NCI-H2227 treated with DMSO at 0.1 percent for 48 hours (cell line): Measurements from ENCODE around the gene TECPR1.
A peak's percentile ranks its signal among the peaks of the same experiment; 100 is the strongest.

ENCODE experiments used
- DNase-seq: peaks from one replicate; lab custom pipeline; 2025; lab: John Stamatoyannopoulos, UW

The TECPR1 gene

DNA sequence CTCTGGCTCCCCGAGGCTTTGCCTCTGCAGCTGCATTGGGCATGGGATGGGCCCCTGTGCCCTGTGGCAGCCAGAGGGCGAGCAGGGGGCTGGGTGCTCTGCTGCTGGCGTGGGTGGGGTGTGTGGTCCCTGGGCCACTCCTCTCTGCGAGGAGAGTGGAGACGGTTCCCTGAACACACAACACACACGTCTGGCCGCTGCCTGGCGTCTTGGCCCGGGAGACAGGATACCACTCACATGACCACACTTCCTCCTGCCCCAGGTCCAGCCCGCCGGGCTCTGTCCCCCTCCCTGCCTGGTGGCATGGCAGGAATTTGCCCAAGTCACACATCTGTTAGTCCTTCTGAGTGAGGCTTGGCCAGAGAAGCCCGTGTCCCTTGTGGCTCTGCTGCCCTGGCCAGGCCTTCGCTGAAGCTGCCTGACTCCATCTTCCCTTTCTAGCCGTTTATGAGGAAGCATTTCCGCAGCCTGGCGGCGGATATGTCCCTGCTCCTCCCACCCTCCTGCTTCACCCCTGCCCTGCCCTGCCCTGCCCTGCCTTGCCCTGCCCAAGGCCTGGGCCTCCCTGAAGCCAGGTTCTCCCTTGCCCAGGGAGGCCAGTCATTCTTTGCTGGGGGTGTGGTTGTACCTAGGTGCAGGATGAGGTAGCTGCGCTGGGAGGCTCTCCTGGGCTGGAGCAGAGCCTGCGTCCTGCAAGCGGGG, 32.5 kb upstream of the TECPR1 start:
- DNase-seq = no peak

DNA sequence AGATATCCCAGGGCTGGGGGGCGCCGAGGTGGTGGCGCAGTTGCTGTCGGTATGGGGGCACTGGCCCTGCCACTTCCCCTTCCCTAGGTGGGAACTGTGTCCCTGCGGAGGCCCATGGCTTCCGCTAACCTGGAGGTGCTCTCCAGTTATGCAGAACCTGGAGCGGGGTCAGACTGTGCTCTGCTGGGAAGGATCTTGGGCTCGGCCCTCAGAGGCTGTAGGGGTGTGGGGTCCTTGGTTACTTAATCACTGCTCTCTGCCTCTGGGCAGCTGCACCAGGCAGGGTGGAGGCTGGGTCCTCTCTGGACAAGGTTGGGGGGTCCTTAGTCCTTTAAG, 31.8 kb upstream of the TECPR1 start:
- no peak for DNase-seq

DNA sequence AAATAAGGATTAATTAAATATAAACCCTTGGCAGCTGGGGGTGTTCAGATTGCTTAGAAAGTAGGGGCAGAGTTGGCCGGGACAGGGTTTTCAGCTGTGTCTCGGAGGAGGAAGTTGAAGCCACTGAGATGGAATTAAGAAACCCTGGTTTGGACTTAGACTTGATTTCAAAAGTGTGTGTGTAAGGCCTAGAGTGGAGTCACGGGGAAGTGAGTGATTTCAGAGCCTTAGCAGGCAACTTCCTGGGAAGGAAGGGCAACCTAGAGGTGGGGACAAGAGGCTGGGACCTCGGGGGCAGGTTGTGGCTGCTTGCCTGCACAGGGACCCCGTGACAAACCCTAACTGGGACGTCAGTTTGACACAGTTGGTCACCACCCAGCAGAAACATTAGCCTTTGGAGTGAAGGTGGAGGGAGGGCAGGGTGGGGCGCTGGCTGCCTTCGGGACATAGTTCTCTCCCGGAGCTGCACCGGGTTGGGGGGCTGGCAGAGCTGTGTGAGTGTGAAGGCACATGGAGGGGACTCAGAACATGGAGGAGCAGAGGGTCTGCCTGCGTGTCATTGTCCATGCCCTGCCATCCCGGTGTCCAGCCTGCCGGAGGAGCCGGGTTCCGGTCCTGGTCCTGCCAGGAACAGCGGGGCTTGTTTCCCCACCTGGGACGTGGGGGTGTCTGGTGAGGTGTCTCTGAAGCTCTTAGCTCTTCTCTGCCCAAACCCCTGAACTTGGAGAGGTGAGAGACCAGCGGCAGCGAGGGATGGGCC, 31.3 kb upstream of the TECPR1 start:
- no peak for DNase-seq

DNA sequence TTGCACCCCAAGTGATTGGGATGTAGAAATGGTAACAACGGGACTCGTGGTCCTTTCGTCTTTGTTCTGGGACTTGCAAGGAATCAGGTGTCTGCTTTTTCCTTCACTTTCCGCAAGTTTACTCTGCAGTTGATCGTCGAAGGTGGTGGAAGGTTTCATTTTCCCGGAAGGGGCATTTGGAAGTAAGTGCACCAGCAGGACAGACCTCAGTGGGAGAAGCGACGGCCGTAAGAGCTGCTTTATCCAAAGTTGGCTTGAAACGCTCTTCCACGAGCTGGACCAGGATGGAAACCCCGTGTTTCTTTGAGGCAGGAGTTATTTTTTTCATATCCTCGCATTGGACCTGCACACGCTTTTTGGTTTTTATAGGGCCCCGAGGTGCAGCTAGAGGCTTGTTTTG, 30.7 kb upstream of the TECPR1 start:
- no peak for DNase-seq

DNA sequence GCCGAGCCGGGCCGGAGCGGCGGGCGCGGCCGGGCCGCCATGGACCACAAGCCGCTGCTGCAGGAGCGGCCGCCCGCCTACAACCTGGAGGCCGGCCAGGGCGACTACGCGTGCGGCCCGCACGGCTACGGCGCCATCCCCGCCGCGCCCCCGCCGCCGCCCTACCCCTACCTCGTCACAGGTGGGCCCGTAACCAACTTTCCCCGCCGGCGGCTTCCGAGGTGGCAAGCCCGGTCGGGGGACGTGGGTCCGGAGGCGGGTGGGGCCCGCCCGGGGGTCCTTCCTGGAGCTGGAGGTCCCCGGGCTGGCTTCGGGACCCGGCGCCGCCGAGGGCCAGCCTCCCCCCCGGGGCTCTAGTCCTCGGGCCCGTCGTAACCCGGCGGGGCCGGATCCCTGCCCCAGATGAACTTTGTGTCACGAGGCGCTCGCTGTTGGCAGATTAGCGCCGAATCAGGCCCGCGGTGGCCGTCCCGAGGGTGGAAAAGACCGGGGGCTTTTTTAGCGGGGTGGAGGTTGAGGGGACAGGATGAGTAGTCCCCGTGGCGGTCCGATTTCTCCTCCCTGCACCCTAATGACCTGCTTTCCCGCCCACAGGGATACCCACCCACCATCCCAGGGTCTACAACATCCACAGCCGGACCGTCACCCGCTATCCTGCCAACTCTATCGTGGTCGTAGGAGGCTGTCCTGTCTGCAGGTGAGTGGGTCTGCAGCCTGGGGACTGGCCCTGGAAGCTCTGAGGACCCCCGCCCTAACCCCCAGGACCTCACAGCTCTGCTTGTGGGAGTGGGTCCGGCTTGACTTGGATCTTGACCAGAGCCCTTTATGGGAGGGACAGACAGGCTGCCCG, 29.9 kb upstream of the TECPR1 start:
- no peak for DNase-seq

DNA sequence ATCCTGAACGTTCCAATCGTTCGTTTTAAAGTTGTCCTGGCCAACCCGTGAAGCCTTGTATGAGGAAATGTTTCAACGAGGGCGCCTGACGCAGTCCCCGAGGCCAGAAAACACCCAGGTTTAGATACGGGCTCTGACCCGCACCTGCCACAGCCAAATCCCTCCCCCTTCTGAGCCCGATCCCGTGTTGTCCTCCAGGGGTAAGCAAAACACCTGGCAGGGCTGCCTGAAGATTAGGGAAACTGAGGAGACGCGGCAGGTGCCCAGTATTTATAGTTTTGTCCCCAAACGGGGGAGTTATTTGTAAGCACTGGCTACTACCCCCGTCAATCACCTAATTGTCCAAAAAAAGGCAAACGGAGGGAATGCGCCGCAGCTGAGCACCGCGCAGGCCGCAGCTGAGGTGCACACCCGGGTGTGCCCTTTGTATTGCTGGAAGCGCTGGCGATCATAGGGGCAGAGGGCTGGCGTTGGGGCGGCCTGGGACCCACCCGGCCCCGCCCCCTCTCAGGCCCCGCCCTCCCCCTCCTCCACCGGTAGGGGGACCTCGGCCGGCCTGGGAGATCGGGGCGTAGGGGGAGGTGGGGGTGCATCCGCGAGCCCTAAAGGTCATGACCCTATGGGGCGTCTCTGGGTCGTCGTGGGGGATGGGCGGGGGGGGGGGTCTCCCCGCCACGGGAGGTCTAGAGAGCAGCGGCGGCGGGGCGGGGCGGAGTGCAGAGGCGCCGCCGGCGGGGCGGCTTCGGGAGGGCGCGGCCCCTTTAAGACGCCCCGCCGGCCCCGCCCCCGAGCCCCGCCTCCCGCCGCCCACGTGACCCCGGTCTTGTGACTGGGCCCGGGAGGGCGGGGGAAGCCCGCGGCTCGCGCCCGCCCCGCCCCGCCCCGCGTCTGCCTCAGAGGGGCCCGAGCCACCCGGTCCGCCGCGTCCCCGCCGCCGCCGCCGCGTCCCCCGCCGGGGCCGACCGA, 29.0 kb upstream of the TECPR1 start, which contains the start of gene BRI3:
Gene BRI3 (plus strand): TSS at position 896 of the 966 bp plus-strand sequence. CDS start 110 bp downstream, outside the sequence.
- DNase-seq = peak; percentile 81

DNA sequence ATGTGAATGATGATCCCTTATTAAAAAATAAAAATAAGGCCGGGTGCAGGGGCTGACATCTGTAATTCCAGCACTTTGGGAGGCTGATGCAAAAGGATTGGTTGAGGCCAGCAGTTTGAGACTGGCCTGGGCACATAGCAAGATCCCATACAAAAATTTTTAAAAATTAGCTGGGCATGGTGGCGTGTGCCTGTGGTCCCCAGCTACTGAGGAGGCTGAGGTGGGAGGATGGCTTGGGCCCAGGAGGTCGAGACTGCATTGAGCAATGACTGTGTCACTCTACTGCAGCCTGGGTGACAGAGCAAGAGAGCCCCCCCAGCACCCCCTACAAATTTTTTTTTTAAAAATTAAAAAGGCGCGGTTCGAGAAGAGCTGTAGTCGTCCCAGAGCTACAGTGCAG, 28.3 kb upstream of the TECPR1 start:
- DNase-seq = no peak

DNA sequence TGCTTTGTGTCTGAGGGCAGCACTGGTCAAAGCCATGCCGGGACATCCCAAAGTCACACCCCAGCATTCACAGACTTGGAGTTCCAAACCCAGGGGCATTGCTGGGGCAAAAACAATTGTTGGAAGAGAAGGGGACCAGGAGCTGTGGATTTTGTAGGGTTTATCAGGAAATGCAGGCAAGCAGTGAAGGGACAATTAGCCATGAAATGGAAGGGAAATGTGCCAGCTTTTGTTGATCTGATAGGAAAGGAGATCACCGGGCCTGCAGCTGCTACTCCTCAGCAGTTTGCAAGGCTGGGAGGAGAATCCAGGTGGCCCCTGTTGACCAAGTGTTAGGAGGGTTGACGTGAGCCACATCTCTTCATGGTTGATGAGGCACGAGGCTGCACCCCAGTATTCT, 26.9 kb upstream of the TECPR1 start:
- DNase-seq = no peak

DNA sequence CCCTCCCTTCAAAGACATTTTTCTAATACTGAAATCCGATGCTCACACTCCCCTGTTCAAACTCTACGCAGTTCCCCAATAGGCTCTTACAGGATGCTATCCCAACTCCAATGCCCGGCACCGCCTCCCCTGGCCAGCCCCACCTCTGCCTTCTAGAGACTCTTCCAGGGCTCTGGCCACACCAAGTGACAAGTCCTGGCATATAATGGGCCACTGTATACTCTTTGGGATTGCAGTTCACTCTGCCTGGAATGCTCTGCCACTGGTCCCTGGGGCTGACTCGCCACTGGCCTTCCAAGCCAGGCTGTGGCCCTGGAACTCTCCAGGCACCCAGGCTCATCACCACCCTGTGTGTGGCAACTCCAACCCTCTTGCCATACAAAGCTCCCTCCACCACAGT, 26.4 kb upstream of the TECPR1 start:
- DNase-seq = no peak

DNA sequence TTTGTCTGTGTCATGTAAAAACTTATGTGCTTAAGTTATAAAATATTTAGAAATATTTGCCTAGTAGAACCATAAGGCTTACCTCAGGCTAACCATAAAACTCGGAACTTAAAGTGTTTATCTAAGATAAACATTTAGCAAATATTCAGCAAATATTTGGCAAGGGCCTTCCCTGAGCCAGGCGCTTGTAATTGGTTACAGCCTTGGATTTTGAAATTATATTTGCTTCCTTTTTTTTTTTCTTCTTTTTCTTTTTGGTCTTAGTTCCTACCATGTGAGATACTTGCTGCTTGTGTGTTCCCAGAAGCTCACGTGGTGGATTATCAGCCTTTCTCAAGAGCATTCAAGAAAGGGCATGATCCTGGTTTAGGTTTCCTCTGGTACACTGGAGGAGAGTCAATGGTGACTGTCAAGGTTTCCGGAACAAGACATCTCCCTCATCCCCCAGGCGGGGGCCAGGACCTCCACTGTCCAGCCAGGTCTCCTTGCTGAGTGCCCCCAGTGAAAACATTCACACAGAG, 24.3 kb upstream of the TECPR1 start:
- no peak for DNase-seq

DNA sequence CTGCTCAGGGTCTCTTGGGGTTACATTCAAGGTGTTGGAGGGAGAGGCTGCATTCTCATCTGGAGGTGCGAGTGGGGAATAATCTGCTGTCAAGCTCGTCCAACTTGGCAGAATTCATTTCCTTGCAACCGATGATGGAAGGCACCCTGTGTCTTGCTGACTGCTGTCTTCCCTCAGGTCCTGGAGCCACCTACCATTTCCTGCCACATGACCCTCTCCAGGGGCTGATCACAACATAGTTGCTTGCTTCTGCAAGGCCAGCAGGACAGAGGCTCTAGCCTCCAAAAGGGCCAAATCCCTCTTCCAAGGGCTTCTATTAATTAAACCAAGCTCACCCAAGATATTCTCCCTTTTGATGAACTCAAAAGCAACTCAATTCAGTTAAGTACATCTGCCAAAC, 15.3 kb upstream of the TECPR1 start:
- DNase-seq = no peak

DNA sequence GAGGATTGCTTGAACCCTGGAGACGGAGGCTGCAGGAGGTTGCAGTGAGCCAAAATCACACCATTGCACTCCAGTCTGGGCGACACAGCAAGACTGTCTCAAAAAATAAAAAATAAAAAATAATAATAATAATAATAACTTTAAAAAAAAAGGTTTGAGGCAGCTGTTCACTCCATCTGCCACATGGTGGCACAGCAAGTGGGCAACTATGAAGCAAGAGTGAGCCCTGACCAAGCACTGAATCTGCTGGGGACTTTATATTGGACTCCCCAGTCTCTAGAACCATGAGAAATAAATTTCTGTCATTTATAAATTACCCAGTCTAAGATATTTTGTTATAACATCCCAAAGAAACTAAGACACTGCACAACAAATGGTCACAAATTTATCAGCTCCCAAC, 14.8 kb upstream of the TECPR1 start:
- no peak for DNase-seq

DNA sequence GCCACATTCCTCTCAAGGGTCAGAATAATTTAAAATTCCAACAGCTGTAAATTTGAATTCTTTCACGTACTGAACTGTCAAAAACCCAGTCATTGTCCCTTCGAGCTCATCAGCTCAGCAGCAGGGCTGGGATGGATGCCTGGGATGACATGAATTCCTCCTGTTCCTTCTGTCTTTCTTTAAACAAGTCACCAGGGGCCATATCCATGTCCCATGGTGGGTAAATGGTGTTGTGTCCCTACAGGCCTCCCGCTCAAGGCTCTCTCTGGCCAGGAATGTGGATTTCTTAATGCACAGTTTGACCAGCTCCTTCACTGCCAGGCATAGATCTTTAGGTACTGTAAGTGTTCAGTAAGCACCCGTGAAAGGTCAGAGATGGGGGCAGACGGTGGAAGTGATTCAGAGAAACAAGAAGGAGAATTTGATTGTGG, 13.8 kb upstream of the TECPR1 start:
- no peak for DNase-seq

DNA sequence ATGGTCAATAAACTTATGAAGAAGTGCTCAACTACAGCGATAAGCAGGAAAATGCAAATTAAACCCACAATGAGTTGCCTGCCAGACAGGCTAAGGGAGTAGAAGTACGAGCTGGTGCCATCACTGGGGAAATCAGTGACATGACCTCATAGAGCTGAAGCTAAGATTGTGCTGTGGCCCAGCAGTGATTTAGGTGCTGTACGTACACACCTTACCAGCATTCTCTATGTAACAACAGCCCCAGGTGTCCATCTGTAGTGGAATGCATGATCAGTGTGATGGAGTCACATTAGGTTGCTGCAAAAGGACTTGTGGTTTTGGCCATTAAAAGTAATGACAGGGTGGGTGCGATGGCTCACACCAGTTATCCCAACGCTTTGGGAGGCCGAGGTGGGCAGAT, 5.7 kb upstream of the TECPR1 start:
- DNase-seq = no peak

GRCh38 chr7:98256431-98256830, 4.4 kb upstream of the TECPR1 start:
- DNase-seq = no peak

DNA sequence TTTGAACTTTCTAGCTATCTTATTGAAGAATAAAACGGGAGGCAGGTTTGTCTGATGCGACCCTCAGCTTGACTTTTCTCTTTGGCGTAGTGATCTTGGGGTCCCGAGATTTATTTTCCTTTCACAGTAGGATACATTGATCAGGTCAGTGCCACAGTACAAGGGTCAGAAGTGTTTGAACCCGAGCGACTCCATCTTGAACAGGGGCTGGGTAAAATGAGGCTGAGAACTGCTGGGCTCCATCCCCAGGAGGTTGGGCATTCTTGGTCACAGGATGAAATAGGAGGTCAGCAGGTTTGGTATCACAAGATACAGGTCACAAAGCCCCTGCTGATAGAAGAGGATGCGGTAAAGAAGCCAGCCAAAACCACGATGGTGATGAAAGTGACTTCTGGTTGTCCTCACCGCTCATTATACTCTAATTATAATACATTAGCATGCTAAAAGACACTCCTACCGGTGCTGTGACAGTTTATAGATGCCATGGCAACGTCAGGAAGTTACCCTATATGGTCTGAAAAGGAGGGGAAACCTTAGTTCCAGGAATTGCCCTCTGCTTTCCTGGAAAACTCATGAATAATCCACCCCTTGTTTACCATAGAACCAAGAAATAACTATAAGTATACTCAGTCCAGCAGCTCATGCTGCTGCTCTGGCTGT, 3.0 kb upstream of the TECPR1 start:
- no peak for DNase-seq

GRCh38 chr7:98254516-98254915, 2.5 kb upstream of the TECPR1 start:
- DNase-seq = no peak

GRCh38 chr7:98252425-98253054, 508 bp upstream of the TECPR1 start:
- DNase-seq = no peak

DNA sequence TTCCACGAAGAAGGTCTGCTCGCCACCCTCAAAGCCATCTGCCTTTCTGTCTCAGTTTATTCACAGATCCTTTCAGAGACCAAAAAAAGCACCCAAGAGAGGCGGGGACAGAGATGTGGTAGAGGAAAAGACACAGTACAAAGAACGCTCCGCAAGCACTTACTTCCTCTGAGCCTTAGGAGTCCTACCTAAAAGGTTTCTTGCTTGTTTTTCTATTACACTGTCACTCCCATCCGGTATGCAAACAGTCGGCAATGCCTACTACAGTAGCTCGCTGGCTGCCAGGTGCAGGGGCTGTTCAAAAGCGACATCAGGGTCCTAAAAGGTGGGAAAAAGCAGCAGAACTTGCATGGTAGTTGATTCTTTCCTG, 816 bp downstream of the TECPR1 start:
- peak; percentile 36 for DNase-seq

DNA sequence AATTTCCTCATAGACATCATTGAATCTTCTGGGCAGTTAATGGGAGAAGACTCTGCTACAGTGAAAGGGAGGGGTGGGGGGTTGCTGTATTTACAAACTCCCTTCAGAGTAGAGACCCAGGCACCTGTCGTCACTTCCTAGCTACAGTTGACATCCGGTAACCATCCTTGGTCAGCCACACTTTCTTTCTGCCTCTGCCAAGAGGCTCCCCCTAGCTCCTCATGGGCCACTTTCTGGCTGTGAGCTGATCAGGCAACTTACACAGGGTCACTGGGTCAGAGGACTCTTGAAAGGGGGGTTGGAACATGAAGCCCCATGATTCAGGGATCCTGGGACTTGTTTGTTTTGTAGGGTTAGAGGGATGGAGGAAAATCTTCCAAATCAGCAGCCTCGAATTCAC, 1.2 kb downstream of the TECPR1 start:
- DNase-seq = no peak
